OCI-LY7 (cell line): ENCODE measurements around the gene BAZ1A. TPM values are rescaled to one million over a fixed set of nuclear protein-coding genes. Genes with fewer than 3 reads are reported as not detected.
A peak's percentile ranks its signal among the peaks of the same experiment; 100 is the strongest.

Experiments used
- BruUV-seq: library from RNA; stranded (reverse); fragments of 400-500 nt; replicated peaks from 2 replicates; lab custom pipeline; 2021; lab: Mats Ljungman, UMichigan
- CTCF ChIA-PET: fragments of 300-600 bp; sonication (Branson Sonifier 250); formaldehyde crosslinking; loops from one replicate; lab custom pipeline; 2022; ENCODE audit warnings: antibody characterized with exemption; ENCODE audit not compliant: unreplicated experiment; lab: Charles Lee
- POLR2A ChIA-PET: fragments of 300-600 bp; sonication (Branson Sonifier 250); formaldehyde crosslinking; loops from one replicate; lab custom pipeline; 2022; ENCODE audit warnings: antibody characterized with exemption; lab: Charles Lee
- DNase-seq: peaks from one replicate; pipeline ENCODE4 v3.0.0-alpha.2; 2015; ENCODE audit warnings: low spot score
- H2AFZ ChIP-seq: fragments of 200-600 bp; sonication (generic), shearing (Covaris generic); 2 replicates; pipeline ENCODE4 v1.6.1; 2014; ENCODE audit warnings: mild to moderate bottlenecking, antibody characterized with exemption, low read length, moderate library complexity
- H3K27ac ChIP-seq: fragments of 200-600 bp; sonication (generic); 2 replicates; pipeline ENCODE4 v1.5.1; 2014; ENCODE audit warnings: mixed run types, low read depth, mild to moderate bottlenecking, moderate library complexity, low read length, inconsistent platforms; ENCODE audit not compliant: poor library complexity, severe bottlenecking
- H3K36me3 ChIP-seq: fragments of 200-600 bp; sonication (generic); 2 replicates; pipeline ENCODE4 v1.6.1; 2014; ENCODE audit warnings: mild to moderate bottlenecking, antibody characterized with exemption, low read length, moderate library complexity, mixed read lengths; ENCODE audit not compliant: insufficient read depth
- H3K4me1 ChIP-seq: fragments of 200-600 bp; sonication (generic); 2 replicates; pipeline ENCODE4 v1.5.1; 2014; ENCODE audit warnings: mild to moderate bottlenecking, low read length; ENCODE audit not compliant: insufficient read depth, poor library complexity, severe bottlenecking
- H3K4me2 ChIP-seq: fragments of 200-600 bp; sonication (generic); 2 replicates; pipeline ENCODE4 v1.6.1; 2014; ENCODE audit warnings: mild to moderate bottlenecking, low read length
- H3K4me3 ChIP-seq: fragments of 200-600 bp; sonication (generic); 2 replicates; pipeline ENCODE4 v1.5.1; 2014; ENCODE audit warnings: mild to moderate bottlenecking, low read depth, low read length; ENCODE audit not compliant: poor library complexity, severe bottlenecking
- H3K79me2 ChIP-seq: fragments of 200-600 bp; sonication (generic); 2 replicates; pipeline ENCODE4 v1.6.1; 2016; ENCODE audit warnings: low read depth, mild to moderate bottlenecking, low read length, moderate library complexity, mixed read lengths; ENCODE audit not compliant: insufficient read depth
- H3K9me2 ChIP-seq: fragments of 200-600 bp; sonication (generic); 2 replicates; pipeline ENCODE4 v1.6.1; 2016; ENCODE audit warnings: mild to moderate bottlenecking, low read length, mixed read lengths; ENCODE audit not compliant: insufficient read depth
- H3K9me3 ChIP-seq: fragments of 200-600 bp; sonication (generic); 2 replicates; pipeline ENCODE4 v1.6.1; 2014; ENCODE audit warnings: mild to moderate bottlenecking, mixed run types, low read length, mixed read lengths
- H4K20me1 ChIP-seq: fragments of 200-600 bp; sonication (generic); 2 replicates; pipeline ENCODE4 v1.6.1; 2014; ENCODE audit warnings: mild to moderate bottlenecking, antibody characterized with exemption, low read length, moderate library complexity, mixed read lengths; ENCODE audit not compliant: insufficient read depth
- CTCF ChIP-seq: fragments of 200-600 bp; sonication (generic); conservative IDR thresholded peaks from 2 replicates; pipeline ENCODE4 v1.5.1; 2014; ENCODE audit warnings: mild to moderate bottlenecking, antibody characterized with exemption, low read length, moderate library complexity, mixed read lengths
- EZH2phosphoT487 ChIP-seq: fragments of 200-600 bp; sonication (generic); IDR thresholded peaks from 2 replicates; pipeline ENCODE4 v1.6.1; 2018; ENCODE audit warnings: low read depth, borderline replicate concordance, mild to moderate bottlenecking, mixed run types, antibody characterized with exemption, low read length, moderate library complexity, mixed read lengths
- intact Hi-C: fragments of 100-400 bp; cut with micrococcal nuclease; formaldehyde crosslinking; loops from one replicate; pipeline ENCODE4 v1.10.0; 2022; ENCODE audit not compliant: unreplicated experiment
- total RNA-seq, 2 experiments: library from RNA; depleted of rRNA in 1 of 2; stranded (reverse); fragments of >200 nt in 1 of 2; shearing (Covaris generic) in 1 of 2; gene quantifications; 2 replicates each; pipeline ENCODE4 v1.2.3, GENCODE V29; 2014 to 2022

The BAZ1A gene
- total RNA-seq, 2 experiments from 2014 or later: 42.2 to 58.6 TPM

DNA sequence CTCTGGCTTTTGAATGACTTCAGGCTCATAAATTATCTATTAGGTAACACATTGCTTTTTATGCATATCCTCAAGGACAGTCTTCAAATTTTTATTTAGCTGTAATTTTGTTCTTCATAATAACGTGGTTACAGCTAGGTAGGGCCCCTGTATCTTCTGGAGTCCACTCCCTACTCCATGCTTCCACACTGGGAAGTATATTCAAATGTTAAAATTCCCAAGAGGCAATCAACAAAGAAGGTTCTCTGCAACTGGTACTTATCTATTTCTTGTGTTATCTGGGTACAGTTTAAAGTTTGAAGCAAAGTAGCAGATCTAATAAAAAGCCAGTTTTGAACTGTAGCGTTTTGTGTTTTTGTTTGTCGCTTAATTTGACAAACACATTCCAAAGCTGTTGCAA is 20.1 kb upstream of the BAZ1A start:
- POLR2A ChIA-PET: interaction anchor here (0.6 to 0.8 kb wide), 3 partner anchors 23 to 122 kb away, joined by 3 to 4 read pairs (median 4); no protein-coding TSS in a partner anchor

DNA sequence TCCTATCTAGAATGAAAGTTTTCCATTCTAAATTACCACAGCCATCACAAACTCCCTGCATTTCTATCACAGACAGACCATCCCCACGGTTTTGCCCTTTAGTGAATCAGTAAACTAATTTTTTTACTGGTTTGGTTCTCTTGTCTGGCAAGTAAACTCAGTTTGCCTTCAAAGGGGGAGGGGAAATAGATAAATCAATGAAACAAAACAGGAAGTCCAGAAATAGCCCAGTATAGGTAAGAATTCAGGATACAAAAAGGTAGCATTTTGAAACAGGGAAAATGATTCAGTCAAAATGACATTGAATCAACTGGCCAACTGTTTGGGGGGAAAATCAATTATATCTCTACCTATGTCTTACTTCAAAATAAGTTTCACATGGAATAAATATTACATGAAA is 15.8 kb upstream of the BAZ1A start:
- Histone ChIP-seq H4K20me1 (no peaks in the 10 kb centered on the region), H3K9me3 (no peaks in the 10 kb centered on the region), H3K36me3 (no peaks in the 10 kb centered on the region), H2AFZ (peak overlapping the region; percentile 56; the same call in 1 of the 2 replicates), H3K4me2 (0 out of 2 replicates have a peak overlapping the region, but pooled peaks have one; percentile 20), H3K9me2 (no peaks in the 10 kb centered on the region), H3K4me3 (no peak overlapping the region), H3K27ac (no peak overlapping the region), H3K79me2 (no peaks in the 10 kb centered on the region), H3K4me1 (peaks cover 4% of the 10 kb centered on the region)
- intact Hi-C loops: no loop called here
- TF ChIP-seq EZH2phosphoT487: no peak
- TF ChIP-seq CTCF: no peak
- ChIA-PET CTCF (no interaction called here), POLR2A (no interaction called here)
- no TSS peak for BruUV-seq
- no peak for DNase-seq

More for the DNA sequence above, 20.1 kb upstream of the BAZ1A start:
- no peaks in the 10 kb centered on the region for H4K20me1 ChIP-seq
- intact Hi-C loops: no loop called here
- no peaks in the 10 kb centered on the region for H3K9me2 ChIP-seq
- no peak for DNase-seq
- CTCF ChIA-PET: no interaction called here
- no peaks in the 10 kb centered on the region for H3K9me3 ChIP-seq
- H3K4me3 ChIP-seq: no peak overlapping the region
- no peaks in the 10 kb centered on the region for H3K36me3 ChIP-seq
- H2AFZ ChIP-seq: no peak overlapping the region
- H3K4me2 ChIP-seq: no peak overlapping the region
- no TSS peak for BruUV-seq
- no peak overlapping the region for H3K27ac ChIP-seq
- H3K79me2 ChIP-seq: no peaks in the 10 kb centered on the region
- TF ChIP-seq CTCF (no peak), EZH2phosphoT487 (no peak)
- peaks cover 4% of the 10 kb centered on the region for H3K4me1 ChIP-seq

GRCh38 chr14:34888186-34888585 is 13.0 kb upstream of the BAZ1A start:
- H2AFZ ChIP-seq: no peak overlapping the region
- intact Hi-C loops: no loop called here
- H3K79me2 ChIP-seq: no peaks in the 10 kb centered on the region
- no TSS peak for BruUV-seq
- peaks cover 4% of the 10 kb centered on the region for H3K4me1 ChIP-seq
- no peak overlapping the region for H3K4me3 ChIP-seq
- H3K9me2 ChIP-seq: no peaks in the 10 kb centered on the region
- POLR2A ChIA-PET: interaction anchor here (0.6 to 0.7 kb wide), 2 partner anchors 121 to 242 kb away, joined by 3 to 6 read pairs; no protein-coding TSS in a partner anchor
- H3K4me2 ChIP-seq: no peak overlapping the region
- H3K36me3 ChIP-seq: no peaks in the 10 kb centered on the region
- H4K20me1 ChIP-seq: no peaks in the 10 kb centered on the region
- TF ChIP-seq CTCF (no peak), EZH2phosphoT487 (no peak)
- no peak for DNase-seq
- no peaks in the 10 kb centered on the region for H3K9me3 ChIP-seq
- CTCF ChIA-PET: no interaction called here
- no peak overlapping the region for H3K27ac ChIP-seq
